Right lobe of liver (tissue), 6 donors: ENCODE results near the gene CYYR1. TPM values are rescaled to one million over a fixed set of nuclear protein-coding genes. Genes with fewer than 3 reads are reported as not detected.

Source experiments
- ATAC-seq, 4 donors: fragments of 200-7000 bp; cut with Tn5 transposase; one replicate each; pipeline ENCODE4 v1.9.1; 2020; ENCODE audit warnings: mild to moderate bottlenecking in 4 of 4, moderate library complexity in 4 of 4
- DNase-seq, 3 donors: peaks; one replicate each; pipeline ENCODE4 v3.0.0-alpha.2; 2020
- H3K27ac ChIP-seq, 3 donors: fragments of 200-600 bp; one replicate each; pipeline ENCODE4 v1.8.0; 2022
- H3K27me3 ChIP-seq, 2 donors: fragments of 200-600 bp; one replicate each; pipeline ENCODE4 v1.8.0; 2022
- H3K36me3 ChIP-seq, 4 donors: fragments of 200-600 bp; sonication (generic) in 1 of 4; one replicate each; pipeline versions ENCODE4 v1.5.1 to v1.8.0; 2017 to 2022; ENCODE audit warnings: control low read depth in 1 of 4
- H3K4me1 ChIP-seq, 4 donors: fragments of 200-600 bp; sonication (generic) in 1 of 4; one replicate each; pipeline versions ENCODE4 v1.5.1 to v1.8.0; 2017 to 2022; ENCODE audit warnings: control low read depth in 1 of 4
- H3K4me3 ChIP-seq, 3 donors: fragments of 200-600 bp; one replicate each; pipeline ENCODE4 v1.8.0; 2022
- H3K9me3 ChIP-seq, 4 donors: fragments of 200-600 bp; sonication (generic) in 1 of 4; one replicate each; pipeline versions ENCODE4 v1.5.1 to v1.8.0; 2017 to 2022; ENCODE audit warnings: control low read depth in 1 of 4
- POLR2A ChIP-seq: fragments of 450-650 bp; IDR thresholded peaks from one replicate; pipeline ENCODE4 v1.6.1; 2017; ENCODE audit warnings: antibody characterized with exemption, mild to moderate bottlenecking
- WGBS: methylation state at CpG from one replicate; pipeline ENCODE4 v1.1.6; 2018; ENCODE audit warnings: low coverage, low lambda C conversion rate; ENCODE audit not compliant: insufficient coverage; ENCODE audit errors: missing lambda C conversion rate; 5-methylcytosine and 5-hydroxymethylcytosine counted together
- intact Hi-C, 2 donors: fragments of 100-400 bp; cut with DNase I; formaldehyde crosslinking; loops; one replicate each; pipeline versions ENCODE4 v1.11.2 to v1.14.1; 2022
- total RNA-seq, 6 experiments: library from RNA; depleted of rRNA in 2 of 6; stranded (reverse); fragments of >200 nt in 2 of 6; fragmentation: NEBNext Ultra II Directional in 3 of 6; extraction: Animal tissue kit (Norgen Biotek cat#: 25700) in 3 of 6; gene quantifications; one replicate each; pipeline versions ENCODE4 v1.1.0 to v1.2.4, GENCODE V29; 2016 to 2023
- TF ChIP-seq, protein P1 (sequence below), 4 donors: fragments of 200-600 bp in 3 of 4; fragments of 450-650 bp in 1 of 4; IDR thresholded peaks; one replicate each; pipeline versions ENCODE4 v1.5.1 to v1.8.0; 2016 to 2022; ENCODE audit warnings: antibody characterized with exemption in 4 of 4, mild to moderate bottlenecking in 2 of 4
- donor health status: DM: no; HTN: yes; CAD: no.
- donor health status: DM: no; HTN: no; CAD: no.
- donor health status: DM: no; HTN: no; CAD: no.
- donor health status: DM: no; HTN: yes; CAD: no.
- donor health status: DM: no; HTN: yes; CAD: no.

Gene CYYR1
- total RNA-seq, 6 experiments from 2014 or later = 1.4 to 3.3 (median 2.0) TPM

- 36% methylated on average over 1 of the region's 1 CpG for WGBS
- Histone ChIP-seq H3K27ac (no peak overlapping the region), H3K4me3 (no peak overlapping the region), H3K36me3 (no peaks in the 10 kb centered on the region), H3K9me3 (no peaks in the 10 kb centered on the region), H3K27me3 (no peaks in the 10 kb centered on the region), H3K4me1 (no peaks in the 10 kb centered on the region)
- TF ChIP-seq, protein P1, sequence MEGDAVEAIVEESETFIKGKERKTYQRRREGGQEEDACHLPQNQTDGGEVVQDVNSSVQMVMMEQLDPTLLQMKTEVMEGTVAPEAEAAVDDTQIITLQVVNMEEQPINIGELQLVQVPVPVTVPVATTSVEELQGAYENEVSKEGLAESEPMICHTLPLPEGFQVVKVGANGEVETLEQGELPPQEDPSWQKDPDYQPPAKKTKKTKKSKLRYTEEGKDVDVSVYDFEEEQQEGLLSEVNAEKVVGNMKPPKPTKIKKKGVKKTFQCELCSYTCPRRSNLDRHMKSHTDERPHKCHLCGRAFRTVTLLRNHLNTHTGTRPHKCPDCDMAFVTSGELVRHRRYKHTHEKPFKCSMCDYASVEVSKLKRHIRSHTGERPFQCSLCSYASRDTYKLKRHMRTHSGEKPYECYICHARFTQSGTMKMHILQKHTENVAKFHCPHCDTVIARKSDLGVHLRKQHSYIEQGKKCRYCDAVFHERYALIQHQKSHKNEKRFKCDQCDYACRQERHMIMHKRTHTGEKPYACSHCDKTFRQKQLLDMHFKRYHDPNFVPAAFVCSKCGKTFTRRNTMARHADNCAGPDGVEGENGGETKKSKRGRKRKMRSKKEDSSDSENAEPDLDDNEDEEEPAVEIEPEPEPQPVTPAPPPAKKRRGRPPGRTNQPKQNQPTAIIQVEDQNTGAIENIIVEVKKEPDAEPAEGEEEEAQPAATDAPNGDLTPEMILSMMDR (IDR thresholded peaks at IDR 0.05) = no peak
- TF ChIP-seq POLR2A = no peak
- intact Hi-C loops = no loop called here
- no peak for DNase-seq
- no peak for ATAC-seq
These were observed 17.4 kb downstream of the CYYR1 start for GRCh38 chr21:26555540-26556146.

DNA sequence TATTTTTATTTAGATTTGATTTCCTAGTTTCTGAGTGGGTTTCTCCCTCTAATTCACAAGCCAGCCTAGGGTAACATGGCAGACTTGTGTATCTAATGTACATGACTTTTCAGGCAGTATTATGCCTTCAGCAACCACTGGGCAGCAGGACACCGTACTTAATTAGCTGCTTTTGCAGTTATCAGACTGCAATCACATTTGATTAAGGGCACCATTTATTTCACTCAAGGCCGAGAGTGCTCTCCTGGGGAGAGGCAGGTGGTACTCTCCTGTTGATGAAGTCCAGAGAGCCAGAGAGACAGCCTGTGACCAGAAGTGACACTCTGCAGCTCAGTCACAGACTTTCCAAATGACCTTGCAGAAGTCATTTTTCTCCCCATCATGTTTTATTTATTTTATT is 18.7 kb downstream of the CYYR1 start:
- DNase-seq = no peak
- WGBS = 42% methylated on average over 1 of the region's 2 CpGs
- H3K4me1 ChIP-seq = no peaks in the 10 kb centered on the region
- ATAC-seq = no peak
- no peak overlapping the region for H3K4me3 ChIP-seq
- no peak for TF ChIP-seq POLR2A
- TF ChIP-seq, protein P1 (IDR thresholded peaks at IDR 0.05) = no peak
- no peaks in the 10 kb centered on the region for H3K36me3 ChIP-seq
- intact Hi-C loops = no loop called here
- no peaks in the 10 kb centered on the region for H3K9me3 ChIP-seq
- no peaks in the 10 kb centered on the region for H3K27me3 ChIP-seq
- H3K27ac ChIP-seq = no peak overlapping the region

DNA sequence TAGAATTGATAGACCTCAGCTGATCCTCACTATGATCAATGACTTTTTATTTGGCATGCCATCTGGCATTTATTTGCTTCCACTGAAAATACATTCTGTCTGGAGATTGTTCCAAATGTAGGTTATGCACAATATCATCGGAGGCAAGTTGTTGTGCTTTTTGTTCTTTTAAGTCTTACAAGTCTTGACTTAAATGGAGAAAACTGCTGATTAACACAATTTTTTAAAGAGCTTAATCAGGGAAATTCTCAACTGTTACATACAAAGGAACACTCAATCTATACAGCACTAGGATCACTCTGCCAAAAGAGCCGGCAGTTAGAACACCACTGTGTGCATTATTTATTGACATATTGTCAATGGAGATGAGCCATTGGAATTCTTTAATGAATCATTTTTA is 19.2 kb downstream of the CYYR1 start:
- Histone ChIP-seq H3K9me3 (no peaks in the 10 kb centered on the region), H3K4me3 (no peak overlapping the region), H3K27ac (no peak overlapping the region), H3K36me3 (no peaks in the 10 kb centered on the region), H3K4me1 (no peaks in the 10 kb centered on the region), H3K27me3 (no peaks in the 10 kb centered on the region)
- ATAC-seq (no peak), DNase-seq (no peak)
- intact Hi-C loops = no loop called here
- WGBS = 59% methylated on average over 2 of the region's 2 CpGs
- TF ChIP-seq POLR2A = no peak
- TF ChIP-seq, protein P1 (IDR thresholded peaks at IDR 0.05) = no peak

GRCh38 chr21:26550326-26550725 is 22.8 kb downstream of the CYYR1 start:
- no peaks in the 10 kb centered on the region for H3K4me1 ChIP-seq
- no peaks in the 10 kb centered on the region for H3K36me3 ChIP-seq
- WGBS = 20% methylated on average over 2 of the region's 2 CpGs
- ATAC-seq (no peak), DNase-seq (no peak)
- no peaks in the 10 kb centered on the region for H3K9me3 ChIP-seq
- no peak for TF ChIP-seq POLR2A
- TF ChIP-seq, protein P1 (IDR thresholded peaks at IDR 0.05) = no peak
- H3K27me3 ChIP-seq = no peaks in the 10 kb centered on the region
- no peak overlapping the region for H3K27ac ChIP-seq
- H3K4me3 ChIP-seq = no peak overlapping the region
- intact Hi-C loops = no loop called here
